Measurements from ENCODE around the gene SPSB1.

The SPSB1 gene

GRCh38 chr1:9271861-9272595 lies 20.7 kb upstream of the SPSB1 start:
- Histone ChIP-seq H3K9ac (ENCODE audit: low read length) (no peak overlapping the region), H2AFZ (ENCODE audit: low read length) (no peak overlapping the region), H3K36me3 (replicated peaks; ENCODE audit: insufficient read depth, low read length) (no peaks in the 10 kb centered on the region), H3K79me2 (ENCODE audit: low read length) (no peaks in the 10 kb centered on the region), H3K9me2 (replicated peaks; ENCODE audit: insufficient read depth, low read length) (no peaks in the 10 kb centered on the region), H3K4me1 (ENCODE audit: low read length) (peaks cover 13% of the 10 kb centered on the region), H3K4me3 (ENCODE audit: low read length) (no peak overlapping the region), H3K4me2 (ENCODE audit: low read depth, low read length) (no peak overlapping the region), H3F3A (ENCODE audit: insufficient read depth, low read length) (peaks cover 7% of the 10 kb centered on the region; the same call in 1 of the 2 replicates), H3K27me3 (replicated peaks; ENCODE audit: insufficient read depth, low read length) (no peaks in the 10 kb centered on the region), H3K9me3 (replicated peaks; ENCODE audit: insufficient read depth, low read length) (no peaks in the 10 kb centered on the region), H4K20me1 (ENCODE audit: insufficient read depth, low read length) (no peaks in the 10 kb centered on the region), H3K27ac (ENCODE audit: low read length) (no peak overlapping the region)
- DNase-seq: no peak
- TF ChIP-seq CTCF (IDR thresholded peaks at IDR 0.05; ENCODE audit: low read length): no peak
- no peak for TF ChIP-seq EZH2phosphoT487 (IDR thresholded peaks at IDR 0.05; ENCODE audit: low read length)
- TF ChIP-seq EZH2 (optimal IDR thresholded peaks at IDR 0.05; ENCODE audit: low read depth, low read length): no peak

GRCh38 chr1:9273177-9273576 lies 19.5 kb upstream of the SPSB1 start:
- Histone ChIP-seq H4K20me1 (ENCODE audit: insufficient read depth, low read length) (no peaks in the 10 kb centered on the region), H3K27ac (ENCODE audit: low read length) (no peak overlapping the region), H3K9me3 (replicated peaks; ENCODE audit: insufficient read depth, low read length) (no peaks in the 10 kb centered on the region)

GRCh38 chr1:9275161-9275560 lies 17.5 kb upstream of the SPSB1 start:
- H3K27ac ChIP-seq (ENCODE audit: low read length): peak overlapping the region; percentile 82; the same call in 1 of the 2 replicates
- H3K4me1 ChIP-seq (ENCODE audit: low read length): peaks cover 13% of the 10 kb centered on the region
- no peak overlapping the region for H3K4me3 ChIP-seq (ENCODE audit: low read length)
- DNase-seq: no peak
- H3K27me3 ChIP-seq (replicated peaks; ENCODE audit: insufficient read depth, low read length): no peaks in the 10 kb centered on the region
- H3K79me2 ChIP-seq (ENCODE audit: low read length): no peaks in the 10 kb centered on the region
- H3K36me3 ChIP-seq (replicated peaks; ENCODE audit: insufficient read depth, low read length): no peaks in the 10 kb centered on the region
- H2AFZ ChIP-seq (ENCODE audit: low read length): 0 out of 2 replicates have a peak overlapping the region, but pooled peaks have one; percentile 17
- peaks cover 7% of the 10 kb centered on the region; the same call in 1 of the 2 replicates for H3F3A ChIP-seq (ENCODE audit: insufficient read depth, low read length)
- no peaks in the 10 kb centered on the region for H4K20me1 ChIP-seq (ENCODE audit: insufficient read depth, low read length)
- no peak overlapping the region for H3K9ac ChIP-seq (ENCODE audit: low read length)
- TF ChIP-seq EZH2phosphoT487 (IDR thresholded peaks at IDR 0.05; ENCODE audit: low read length) (no peak), CTCF (IDR thresholded peaks at IDR 0.05; ENCODE audit: low read length) (no peak), EZH2 (optimal IDR thresholded peaks at IDR 0.05; ENCODE audit: low read depth, low read length) (no peak)
- peak overlapping the region; percentile 49; the same call in 1 of the 2 replicates for H3K4me2 ChIP-seq (ENCODE audit: low read depth, low read length)
- no peaks in the 10 kb centered on the region for H3K9me3 ChIP-seq (replicated peaks; ENCODE audit: insufficient read depth, low read length)
- no peaks in the 10 kb centered on the region for H3K9me2 ChIP-seq (replicated peaks; ENCODE audit: insufficient read depth, low read length)

More at GRCh38 chr1:9273177-9273576, 19.5 kb upstream of the SPSB1 start:
- H2AFZ ChIP-seq (ENCODE audit: low read length): no peak overlapping the region
- H3K79me2 ChIP-seq (ENCODE audit: low read length): no peaks in the 10 kb centered on the region
- no peak overlapping the region for H3K4me2 ChIP-seq (ENCODE audit: low read depth, low read length)
- no peak overlapping the region for H3K9ac ChIP-seq (ENCODE audit: low read length)
- no peaks in the 10 kb centered on the region for H3K27me3 ChIP-seq (replicated peaks; ENCODE audit: insufficient read depth, low read length)
- H3K4me1 ChIP-seq (ENCODE audit: low read length): peaks cover 13% of the 10 kb centered on the region
- no peak for DNase-seq
- H3K4me3 ChIP-seq (ENCODE audit: low read length): no peak overlapping the region
- H3K36me3 ChIP-seq (replicated peaks; ENCODE audit: insufficient read depth, low read length): no peaks in the 10 kb centered on the region
- no peaks in the 10 kb centered on the region for H3K9me2 ChIP-seq (replicated peaks; ENCODE audit: insufficient read depth, low read length)
- no peak for TF ChIP-seq EZH2 (optimal IDR thresholded peaks at IDR 0.05; ENCODE audit: low read depth, low read length)
- no peak for TF ChIP-seq CTCF (IDR thresholded peaks at IDR 0.05; ENCODE audit: low read length)
- no peak for TF ChIP-seq EZH2phosphoT487 (IDR thresholded peaks at IDR 0.05; ENCODE audit: low read length)
- peaks cover 7% of the 10 kb centered on the region; the same call in 1 of the 2 replicates for H3F3A ChIP-seq (ENCODE audit: insufficient read depth, low read length)
